RKO (cell line): ENCODE data around the gene FBRSL1.
A peak's percentile ranks its signal among the peaks of the same experiment; 100 is the strongest.

Experiments
- DNase-seq: peaks from one replicate; pipeline ENCODE4 v3.0.0-alpha.2; 2016; ENCODE audit warnings: low spot score

FBRSL1 gene

DNA sequence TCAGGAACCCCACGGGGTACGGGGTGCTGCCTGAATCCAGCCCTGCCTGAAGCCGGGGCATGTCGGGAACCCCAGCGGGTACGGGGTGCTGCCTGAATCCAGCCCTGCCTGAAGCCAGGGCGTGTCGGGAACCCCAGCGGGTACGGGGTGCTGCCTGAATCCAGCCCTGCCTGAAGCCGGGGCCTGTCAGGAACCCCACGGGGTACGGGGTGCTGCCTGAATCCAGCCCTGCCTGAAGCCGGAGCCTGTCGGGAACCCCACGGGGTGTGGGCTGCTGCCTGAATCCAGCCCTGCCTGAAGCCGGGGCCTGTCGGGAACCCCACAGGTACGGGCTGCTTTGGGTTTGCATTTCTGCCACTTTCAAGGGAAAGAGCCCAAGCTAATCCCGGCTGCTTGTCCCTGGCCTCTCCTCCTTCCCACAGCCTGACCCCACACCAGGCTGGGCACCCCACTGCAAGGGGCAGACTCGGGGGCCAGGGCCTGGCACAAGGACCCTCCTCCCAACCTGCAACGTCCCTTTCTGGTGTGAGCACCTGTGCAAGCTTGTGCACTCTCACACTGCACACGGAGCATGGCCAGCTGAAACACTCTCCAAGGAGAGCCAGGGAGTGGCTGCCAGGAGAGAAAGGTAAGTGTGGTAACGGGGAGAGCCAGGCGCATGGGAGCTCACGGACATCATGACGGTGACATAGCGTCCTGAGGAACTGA is 5.6 kb upstream of the FBRSL1 start:
- no peak for DNase-seq

GRCh38 chr12:132484891-132485441 is 5.0 kb upstream of the FBRSL1 start:
- DNase-seq: no peak

- DNase-seq: no peak
Measured at GRCh38 chr12:132485619-132486018, 4.3 kb upstream of the FBRSL1 start.

DNA sequence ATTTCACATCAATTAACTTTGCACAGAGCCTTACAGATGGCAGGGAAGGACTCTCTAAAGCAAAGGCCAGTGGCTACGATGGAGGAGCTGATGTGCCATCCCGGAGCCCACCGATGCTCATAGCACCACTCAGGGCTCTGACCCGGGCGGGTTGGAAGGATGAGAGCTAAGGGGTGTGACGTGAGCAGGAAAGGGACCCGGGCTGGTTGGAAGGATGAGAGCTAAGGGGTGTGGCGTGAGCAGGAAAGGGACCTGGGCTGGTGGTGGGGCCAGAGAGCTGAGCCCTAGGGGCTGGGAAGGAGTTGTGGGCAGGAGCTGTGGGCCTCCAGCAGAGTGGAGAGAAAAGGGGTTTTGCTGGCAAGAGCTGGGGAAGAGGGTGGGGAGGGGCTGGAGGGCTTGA is 3.8 kb upstream of the FBRSL1 start:
- no peak for DNase-seq

- no peak for DNase-seq
Measured at GRCh38 chr12:132486576-132486975, 3.4 kb upstream of the FBRSL1 start.

GRCh38 chr12:132487311-132487741 is 2.6 kb upstream of the FBRSL1 start:
- no peak for DNase-seq

DNA sequence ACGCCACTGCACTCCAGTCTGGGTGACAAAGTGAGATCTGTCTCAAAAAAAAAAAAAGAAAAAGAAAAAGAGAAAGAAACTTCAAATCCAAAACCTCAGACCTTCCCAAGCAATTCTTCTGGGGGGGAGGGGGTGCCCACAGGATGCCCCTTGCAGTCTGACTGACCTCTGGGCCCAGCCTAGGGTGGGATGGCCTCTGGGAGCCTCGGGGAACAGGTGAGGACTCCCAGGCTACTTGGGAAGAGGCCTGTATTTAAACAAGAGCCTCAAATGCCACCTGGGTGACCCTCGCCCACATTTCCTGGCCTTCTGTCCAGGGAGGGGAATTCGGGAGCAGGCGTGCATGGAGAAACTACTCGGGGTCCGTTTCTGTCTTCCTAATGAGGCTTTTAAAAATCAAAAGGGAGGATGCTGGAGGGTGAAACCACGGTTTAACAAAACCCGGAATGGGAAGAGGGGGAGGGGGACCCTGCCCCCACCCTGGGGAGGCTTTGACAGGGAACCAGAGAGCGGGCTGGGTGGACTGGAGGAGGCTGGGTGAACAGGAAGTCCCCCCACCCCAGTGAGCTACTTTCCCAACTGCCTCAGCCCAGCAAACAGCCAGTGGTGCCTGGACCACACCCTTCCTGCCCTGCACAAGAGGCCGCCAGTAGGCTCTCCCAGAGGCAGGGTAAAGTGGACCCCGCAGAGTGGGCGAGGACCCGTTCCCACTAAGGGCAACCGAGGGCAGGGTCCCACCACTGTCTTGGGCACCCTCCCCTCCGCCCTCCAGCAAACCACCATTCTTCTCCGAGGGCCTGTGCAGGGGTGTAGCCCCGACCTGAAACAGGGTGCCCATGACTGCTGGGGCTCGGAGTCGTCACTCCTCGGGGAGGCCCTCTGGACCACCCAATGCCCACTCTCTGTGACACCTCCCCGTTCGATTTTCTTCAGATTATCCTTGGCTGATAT is 1.5 kb upstream of the FBRSL1 start:
- DNase-seq: no peak

GRCh38 chr12:132489078-132489601 is 811 bp upstream of the FBRSL1 start:
- DNase-seq: no peak

GRCh38 chr12:132490422-132491137 is 629 bp downstream of the FBRSL1 start:
- DNase-seq: peak; percentile 18

DNA sequence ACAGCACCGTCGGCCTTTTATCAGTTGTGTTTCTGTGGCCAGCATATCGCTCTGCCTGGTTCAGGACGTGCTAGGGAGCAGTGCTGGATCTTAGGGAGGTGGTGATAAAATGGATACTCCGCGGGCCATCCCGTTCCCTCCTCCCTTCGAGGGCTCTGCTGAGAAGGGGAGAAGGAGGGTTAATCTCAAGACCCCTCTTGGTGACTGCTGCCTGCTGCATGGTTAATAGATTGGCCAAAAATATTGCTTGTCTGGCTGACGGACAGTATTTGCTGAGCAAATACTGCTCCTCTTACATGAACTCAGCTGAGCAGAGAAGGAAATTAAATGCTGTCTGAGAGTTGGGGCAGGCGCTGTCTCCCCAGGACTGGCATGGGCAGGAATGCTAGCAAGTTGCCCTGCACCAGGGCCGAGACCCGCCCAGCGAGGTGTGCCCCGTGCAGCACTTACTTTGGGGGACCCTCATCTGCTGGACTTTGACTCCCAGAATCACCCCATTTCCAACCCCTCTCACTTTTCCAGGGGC is 1.2 kb downstream of the FBRSL1 start:
- DNase-seq: peak; percentile 19

- no peak for DNase-seq
Measured at GRCh38 chr12:132491761-132492378, 1.9 kb downstream of the FBRSL1 start.

DNA sequence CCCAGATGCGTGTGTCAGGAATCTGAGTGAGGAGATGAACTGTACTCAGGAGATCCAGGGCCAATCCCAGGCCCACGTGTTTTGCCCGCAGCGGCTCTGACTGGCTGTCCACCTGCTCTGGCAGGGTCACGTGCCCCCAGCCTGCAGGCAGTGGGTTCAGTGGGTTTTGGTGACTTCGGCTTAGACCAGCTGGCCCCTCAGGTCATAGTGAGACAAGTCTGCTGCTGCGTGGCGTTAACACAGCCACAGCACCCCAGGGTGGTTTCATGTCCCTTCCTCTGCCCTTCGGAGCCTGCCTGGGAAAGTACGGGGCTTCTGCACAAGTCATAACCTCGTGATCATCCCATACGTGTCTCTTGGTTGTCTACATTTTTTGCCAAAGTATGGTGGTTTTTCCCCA is 2.6 kb downstream of the FBRSL1 start:
- DNase-seq: no peak

DNA sequence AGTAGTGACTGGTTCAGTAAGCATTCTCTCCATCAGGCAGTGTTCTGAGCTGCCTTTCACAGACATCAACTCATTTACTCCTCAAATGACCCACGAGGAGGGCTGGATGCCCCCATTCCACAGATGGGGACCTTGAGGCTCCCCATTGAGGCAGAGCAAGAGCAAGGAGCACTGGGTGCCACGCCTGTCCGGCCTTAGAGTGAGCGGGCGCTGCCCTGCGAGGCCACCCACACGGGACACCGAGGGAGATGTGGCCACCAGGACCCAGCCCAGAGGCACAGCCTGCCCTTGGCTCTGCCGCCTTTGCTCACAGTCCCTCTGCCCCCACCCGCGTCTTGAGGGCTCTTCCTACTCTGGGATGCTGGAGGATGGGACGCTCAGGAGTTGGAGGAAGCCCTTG is 3.0 kb downstream of the FBRSL1 start:
- no peak for DNase-seq

DNA sequence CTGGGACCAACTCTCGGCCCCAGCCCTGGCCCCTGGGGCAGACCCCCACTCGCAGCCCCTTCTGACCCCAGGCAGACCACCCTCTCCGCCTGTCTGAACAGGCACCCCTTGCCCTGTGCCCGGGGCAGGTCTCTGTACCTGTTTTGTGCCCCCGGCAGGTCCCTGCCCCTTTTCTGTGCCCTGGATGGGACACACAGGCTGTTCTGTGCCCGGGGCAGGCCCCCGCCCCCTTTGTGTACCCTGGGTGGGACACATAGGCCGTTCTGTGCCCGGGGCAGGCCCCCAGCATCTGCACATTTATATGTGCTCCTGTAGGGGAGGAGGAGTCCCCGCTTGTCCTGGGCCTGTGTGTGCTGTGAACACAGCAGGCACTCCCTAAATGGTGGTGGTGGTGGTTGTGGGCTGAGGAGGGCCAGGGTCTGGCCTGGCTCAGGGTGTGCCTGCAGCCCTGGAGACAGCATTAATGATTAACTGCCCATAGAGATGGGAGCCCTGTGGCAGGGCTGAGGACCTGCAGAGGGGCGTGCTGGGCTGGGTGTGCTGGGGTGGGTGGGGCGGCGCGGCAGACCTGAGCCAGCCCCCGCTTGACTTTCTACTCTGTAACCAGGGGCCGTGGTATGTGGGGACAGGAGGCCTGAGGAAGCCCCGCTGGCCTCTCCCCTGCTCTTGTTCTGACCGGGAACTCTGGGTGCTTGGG is 3.7 kb downstream of the FBRSL1 start:
- DNase-seq: no peak

GRCh38 chr12:132494294-132495164 is 4.6 kb downstream of the FBRSL1 start:
- DNase-seq: no peak

GRCh38 chr12:132495165-132495544 is 5.2 kb downstream of the FBRSL1 start:
- no peak for DNase-seq

DNA sequence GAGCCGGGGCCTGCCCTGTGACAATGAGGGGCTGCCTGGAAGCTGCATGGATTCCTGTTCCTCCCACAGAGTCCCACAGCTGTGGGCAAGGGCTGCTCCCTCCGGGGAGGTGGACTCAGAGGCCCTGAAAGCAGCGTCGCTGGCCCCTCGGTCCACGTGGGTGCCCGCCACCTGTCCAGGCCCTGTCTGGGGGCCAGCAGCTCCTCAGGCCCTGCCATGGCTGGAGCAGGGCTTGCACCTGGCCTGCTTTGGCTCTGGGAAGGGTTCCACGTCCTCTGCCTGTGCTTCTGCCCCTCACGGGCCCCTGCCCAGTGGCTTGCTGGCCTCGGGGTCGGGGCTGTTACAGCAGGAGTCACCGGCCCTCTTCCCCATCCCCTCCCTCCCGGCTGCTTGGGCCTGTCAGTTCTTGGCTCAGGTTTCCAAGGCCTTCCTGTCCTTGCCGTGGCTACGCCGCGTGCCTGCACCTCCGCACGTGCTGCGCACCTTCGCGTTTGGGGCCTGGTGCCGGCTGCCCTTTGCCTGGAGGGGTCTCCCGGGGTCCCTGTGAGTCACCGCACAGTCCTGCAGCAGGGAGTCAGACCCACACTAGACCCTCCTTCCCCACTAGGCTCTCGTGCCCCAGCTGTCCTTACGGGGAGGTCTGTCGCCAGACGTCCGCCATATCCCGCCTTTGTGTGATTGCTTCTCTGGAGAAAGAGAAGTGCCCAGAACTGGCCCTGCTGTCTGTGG is 5.8 kb downstream of the FBRSL1 start:
- no peak for DNase-seq

DNA sequence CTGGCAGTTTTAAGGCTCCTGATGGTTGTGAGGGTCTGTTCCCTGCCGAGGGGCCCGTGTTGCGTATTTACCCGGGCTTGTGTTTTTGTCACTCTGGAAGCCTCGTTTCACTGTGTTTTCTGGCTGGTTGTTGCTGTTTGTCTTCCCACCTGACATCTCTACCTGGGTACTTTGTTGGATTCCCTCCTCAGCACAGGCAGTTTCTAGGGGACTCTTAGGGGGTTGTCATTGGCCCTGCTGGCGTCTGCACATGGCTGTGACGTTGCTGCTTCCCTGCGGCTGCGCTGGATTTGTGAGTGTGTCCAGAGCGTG is 6.4 kb downstream of the FBRSL1 start:
- DNase-seq: no peak

DNA sequence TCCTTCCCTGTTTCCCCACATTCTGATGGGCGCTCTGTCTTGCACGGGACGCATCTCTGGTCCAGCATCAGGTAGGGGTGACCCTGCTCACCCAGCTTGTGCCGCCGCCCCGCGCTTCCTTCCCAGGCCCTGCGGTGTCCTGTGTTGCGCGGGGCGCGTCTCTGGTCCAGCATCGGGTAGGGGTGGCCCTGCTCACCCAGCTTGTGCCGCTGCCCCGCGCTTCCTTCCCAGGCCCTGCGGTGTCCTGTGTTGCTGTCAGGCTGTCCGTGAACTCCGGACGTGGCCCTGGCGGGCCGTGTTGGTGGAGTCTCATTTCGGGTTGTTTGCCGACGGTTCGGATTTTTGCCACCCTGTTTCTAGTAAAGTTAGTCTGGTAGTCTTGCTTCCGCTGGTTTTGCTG is 6.8 kb downstream of the FBRSL1 start:
- no peak for DNase-seq
